D341Med (cell line): ENCODE results near the gene OR4K14.
"Not testable (repeated sequence)": the region's sequence is repeated elsewhere in the genome, so short reads cannot be mapped to it uniquely, and the experiment has no call there.

ENCODE experiments used
- DNase-seq: peaks from one replicate; pipeline ENCODE4 v3.0.0; 2012; ENCODE audit warnings: low spot score

Gene OR4K14

GRCh38 chr14:20019257-20019865 is at the start of gene OR4K14:
Gene OR4K14, minus strand, starts transcription at chr14:20019307. Its CDS starts 4,114 bp downstream, at chr14:20015193.
- no peak for DNase-seq

- DNase-seq = no peak
These were observed 40.6 kb upstream of the OR4K14 start, which contains the start of gene OR4L1 for GRCh38 chr14:20059745-20060144. Gene OR4L1, plus strand, starts transcription at chr14:20060045. Its CDS starts 0 bp downstream, at chr14:20060045.

GRCh38 chr14:20048202-20048601 is 29.1 kb upstream of the OR4K14 start:
- DNase-seq = no peak

- DNase-seq = no peak
These were observed 25.1 kb upstream of the OR4K14 start for GRCh38 chr14:20044243-20044642.

GRCh38 chr14:20035938-20036337 is 16.8 kb upstream of the OR4K14 start, which contains the start of gene OR4K13:
Gene OR4K13, minus strand, starts transcription at chr14:20036038. Its CDS starts 1,280 bp downstream, at chr14:20034758.
- DNase-seq = no peak

GRCh38 chr14:20035449-20035848 is 16.3 kb upstream of the OR4K14 start:
- DNase-seq = no peak

GRCh38 chr14:20031058-20031457 is 12.0 kb upstream of the OR4K14 start:
- no peak for DNase-seq

GRCh38 chr14:20008156-20008555 is 11.0 kb downstream of the OR4K14 start:
- no peak for DNase-seq

- no peak for DNase-seq
These were observed 16.8 kb downstream of the OR4K14 start for GRCh38 chr14:20002319-20002718.

GRCh38 chr14:20001863-20002262 is 17.2 kb downstream of the OR4K14 start, which contains the start of gene OR4Q2:
Gene OR4Q2, plus strand, starts transcription at chr14:20002163.
- no peak for DNase-seq

GRCh38 chr14:19993438-19993837 is 25.7 kb downstream of the OR4K14 start:
- no peak for DNase-seq

GRCh38 chr14:19975291-19975690 is 43.8 kb downstream of the OR4K14 start, which contains the start of gene OR4K15:
Gene OR4K15, plus strand, starts transcription at chr14:19975591. Its CDS starts 0 bp downstream, at chr14:19975591.
- no peak for DNase-seq

- DNase-seq = no peak
These were observed 44.3 kb downstream of the OR4K14 start for GRCh38 chr14:19974844-19975243.

- not testable (repeated sequence) for DNase-seq
These were observed 49.4 kb downstream of the OR4K14 start for GRCh38 chr14:19969735-19970134.
